ENCODE measurements around the gene TMEM165. TPM values are rescaled to one million over a fixed set of nuclear protein-coding genes. Genes with fewer than 3 reads are reported as not detected.

TMEM165 gene
- total RNA-seq, 1 experiment from 2014 or later, result 92.4 TPM

GRCh38 chr4:55363691-55364351, 31.9 kb upstream of the TMEM165 start:
- H3K36me3 ChIP-seq, result no peaks in the 10 kb centered on the region
- H3K9me3 ChIP-seq, result no peaks in the 10 kb centered on the region
- H3K4me3 ChIP-seq, result no peak overlapping the region
- DNase-seq, result peak; percentile 43
- H3K27me3 ChIP-seq, result no peaks in the 10 kb centered on the region

GRCh38 chr4:55364691-55365344, 30.9 kb upstream of the TMEM165 start:
- Histone ChIP-seq H3K4me3 (no peak overlapping the region), H3K36me3 (no peaks in the 10 kb centered on the region), H3K9me3 (no peaks in the 10 kb centered on the region), H3K27me3 (no peaks in the 10 kb centered on the region)
- DNase-seq, result no peak

GRCh38 chr4:55365345-55365728, 30.4 kb upstream of the TMEM165 start:
- Histone ChIP-seq H3K36me3 (no peaks in the 10 kb centered on the region), H3K27me3 (no peaks in the 10 kb centered on the region), H3K9me3 (no peaks in the 10 kb centered on the region), H3K4me3 (no peak overlapping the region)
- no peak for DNase-seq

- no peak for DNase-seq
- no peaks in the 10 kb centered on the region for H3K36me3 ChIP-seq
- H3K4me3 ChIP-seq, result no peak overlapping the region
- H3K9me3 ChIP-seq, result no peaks in the 10 kb centered on the region
- H3K27me3 ChIP-seq, result no peaks in the 10 kb centered on the region
Measured at GRCh38 chr4:55366621-55367020, 29.1 kb upstream of the TMEM165 start.

- Histone ChIP-seq H3K27me3 (no peaks in the 10 kb centered on the region), H3K4me3 (no peak overlapping the region), H3K9me3 (no peaks in the 10 kb centered on the region), H3K36me3 (no peaks in the 10 kb centered on the region)
- DNase-seq, result no peak
Measured at GRCh38 chr4:55367084-55367722, 28.6 kb upstream of the TMEM165 start.

- no peak overlapping the region for H3K4me3 ChIP-seq
- no peaks in the 10 kb centered on the region for H3K27me3 ChIP-seq
- H3K9me3 ChIP-seq, result no peaks in the 10 kb centered on the region
- no peak for DNase-seq
- H3K36me3 ChIP-seq, result no peaks in the 10 kb centered on the region
Measured at GRCh38 chr4:55369968-55370367, 25.8 kb upstream of the TMEM165 start.

- Histone ChIP-seq H3K4me3 (no peak overlapping the region), H3K36me3 (no peaks in the 10 kb centered on the region), H3K27me3 (no peaks in the 10 kb centered on the region), H3K9me3 (no peaks in the 10 kb centered on the region)
- no peak for DNase-seq
Measured at GRCh38 chr4:55372259-55372658, 23.5 kb upstream of the TMEM165 start.

- Histone ChIP-seq H3K9me3 (no peaks in the 10 kb centered on the region), H3K4me3 (no peak overlapping the region), H3K36me3 (no peaks in the 10 kb centered on the region), H3K27me3 (no peaks in the 10 kb centered on the region)
- no peak for DNase-seq
Measured at GRCh38 chr4:55373461-55373860, 22.3 kb upstream of the TMEM165 start.

GRCh38 chr4:55376698-55377097, 19.1 kb upstream of the TMEM165 start:
- DNase-seq, result no peak
- Histone ChIP-seq H3K4me3 (no peak overlapping the region), H3K9me3 (no peaks in the 10 kb centered on the region), H3K36me3 (no peaks in the 10 kb centered on the region), H3K27me3 (no peaks in the 10 kb centered on the region)

GRCh38 chr4:55378617-55379467, 16.9 kb upstream of the TMEM165 start:
- Histone ChIP-seq H3K27me3 (no peaks in the 10 kb centered on the region), H3K36me3 (no peaks in the 10 kb centered on the region), H3K9me3 (no peaks in the 10 kb centered on the region), H3K4me3 (no peak overlapping the region)
- DNase-seq, result peak; percentile 45

- H3K4me3 ChIP-seq, result no peak overlapping the region
- H3K36me3 ChIP-seq, result no peaks in the 10 kb centered on the region
- H3K27me3 ChIP-seq, result no peaks in the 10 kb centered on the region
- H3K9me3 ChIP-seq, result no peaks in the 10 kb centered on the region
- no peak for DNase-seq
Measured at GRCh38 chr4:55380576-55380975, 15.2 kb upstream of the TMEM165 start.

GRCh38 chr4:55381502-55381901, 14.3 kb upstream of the TMEM165 start:
- Histone ChIP-seq H3K9me3 (no peaks in the 10 kb centered on the region), H3K36me3 (no peaks in the 10 kb centered on the region), H3K4me3 (no peak overlapping the region), H3K27me3 (no peaks in the 10 kb centered on the region)
- DNase-seq, result no peak

- no peaks in the 10 kb centered on the region for H3K27me3 ChIP-seq
- H3K4me3 ChIP-seq, result no peak overlapping the region
- DNase-seq, result no peak
- no peaks in the 10 kb centered on the region for H3K36me3 ChIP-seq
- H3K9me3 ChIP-seq, result no peaks in the 10 kb centered on the region
Measured at GRCh38 chr4:55382488-55383003, 13.2 kb upstream of the TMEM165 start.

- no peak for DNase-seq
- H3K36me3 ChIP-seq, result no peaks in the 10 kb centered on the region
- no peaks in the 10 kb centered on the region for H3K27me3 ChIP-seq
- H3K9me3 ChIP-seq, result no peaks in the 10 kb centered on the region
- H3K4me3 ChIP-seq, result no peak overlapping the region
Measured at GRCh38 chr4:55385201-55385649, 10.5 kb upstream of the TMEM165 start.

- H3K4me3 ChIP-seq, result no peak overlapping the region
- no peak for DNase-seq
- no peaks in the 10 kb centered on the region for H3K27me3 ChIP-seq
- no peaks in the 10 kb centered on the region for H3K36me3 ChIP-seq
- no peaks in the 10 kb centered on the region for H3K9me3 ChIP-seq
Measured at GRCh38 chr4:55386073-55386472, 9.7 kb upstream of the TMEM165 start.

GRCh38 chr4:55386840-55387239, 8.9 kb upstream of the TMEM165 start:
- no peaks in the 10 kb centered on the region for H3K9me3 ChIP-seq
- DNase-seq, result no peak
- H3K36me3 ChIP-seq, result no peaks in the 10 kb centered on the region
- H3K27me3 ChIP-seq, result no peaks in the 10 kb centered on the region
- H3K4me3 ChIP-seq, result no peak overlapping the region
